Vagina (tissue), 2 donors: ENCODE data around the gene CCDC73.

Experiments
- POLR2A ChIP-seq, 2 donors: fragments of 450-650 bp; IDR thresholded peaks; one replicate each; pipeline ENCODE4 v1.6.1; 2017; ENCODE audit warnings: antibody characterized with exemption in 2 of 2, mild to moderate bottlenecking in 2 of 2, moderate library complexity in 2 of 2
- POLR2AphosphoS5 ChIP-seq, 2 donors: sonication (generic); formaldehyde crosslinking; IDR thresholded peaks; one replicate each; pipeline ENCODE4 v1.9.0; 2017; ENCODE audit warnings: antibody characterized with exemption in 2 of 2, mild to moderate bottlenecking in 2 of 2, low read depth in 1 of 2; ENCODE audit not compliant: insufficient read depth in 1 of 2
- TF ChIP-seq, protein P1 (sequence below), 3 experiments: fragments of 450-650 bp in 2 of 3; fragments of 200-600 bp in 1 of 3; sonication (generic) in 1 of 3; IDR thresholded peaks; one replicate each; pipeline ENCODE4 v1.5.1; 2017 to 2019; ENCODE audit warnings: antibody characterized with exemption in 3 of 3, mild to moderate bottlenecking in 2 of 3, moderate library complexity in 2 of 3

DNA sequence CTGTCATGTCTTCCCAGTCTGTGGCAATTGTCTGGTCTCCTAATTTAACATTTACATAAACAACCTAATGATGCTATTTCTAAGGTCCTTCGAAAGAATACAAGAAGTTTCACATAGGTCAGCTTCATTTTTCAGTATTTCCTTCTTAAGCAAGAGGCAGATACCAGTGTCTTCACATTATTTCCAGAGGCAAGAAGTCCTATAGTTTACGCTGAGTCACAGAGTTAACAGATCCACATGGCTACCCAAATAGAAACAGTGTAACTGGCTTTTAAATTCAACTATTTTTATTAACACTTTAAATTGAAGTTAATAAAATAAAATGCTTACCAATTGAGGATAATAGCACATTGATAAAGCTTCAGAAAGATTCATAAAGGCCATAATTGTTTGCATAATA, 46.1 kb upstream of the CCDC73 start:
- TF ChIP-seq POLR2A (IDR thresholded peaks at IDR 0.05) (no peak), POLR2AphosphoS5 (IDR thresholded peaks at IDR 0.05; ENCODE audit: insufficient read depth in 1 of 2, low read depth in 1 of 2) (no peak)
- TF ChIP-seq, protein P1, sequence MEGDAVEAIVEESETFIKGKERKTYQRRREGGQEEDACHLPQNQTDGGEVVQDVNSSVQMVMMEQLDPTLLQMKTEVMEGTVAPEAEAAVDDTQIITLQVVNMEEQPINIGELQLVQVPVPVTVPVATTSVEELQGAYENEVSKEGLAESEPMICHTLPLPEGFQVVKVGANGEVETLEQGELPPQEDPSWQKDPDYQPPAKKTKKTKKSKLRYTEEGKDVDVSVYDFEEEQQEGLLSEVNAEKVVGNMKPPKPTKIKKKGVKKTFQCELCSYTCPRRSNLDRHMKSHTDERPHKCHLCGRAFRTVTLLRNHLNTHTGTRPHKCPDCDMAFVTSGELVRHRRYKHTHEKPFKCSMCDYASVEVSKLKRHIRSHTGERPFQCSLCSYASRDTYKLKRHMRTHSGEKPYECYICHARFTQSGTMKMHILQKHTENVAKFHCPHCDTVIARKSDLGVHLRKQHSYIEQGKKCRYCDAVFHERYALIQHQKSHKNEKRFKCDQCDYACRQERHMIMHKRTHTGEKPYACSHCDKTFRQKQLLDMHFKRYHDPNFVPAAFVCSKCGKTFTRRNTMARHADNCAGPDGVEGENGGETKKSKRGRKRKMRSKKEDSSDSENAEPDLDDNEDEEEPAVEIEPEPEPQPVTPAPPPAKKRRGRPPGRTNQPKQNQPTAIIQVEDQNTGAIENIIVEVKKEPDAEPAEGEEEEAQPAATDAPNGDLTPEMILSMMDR (IDR thresholded peaks at IDR 0.05), result no peak
